GM21360 (cell line): ENCODE measurements around the gene LRRC45.

Source experiments
- ATAC-seq: cut with Tn5 transposase; IDR thresholded peaks from one replicate; pipeline ENCODE4 v1.9.1; 2021; ENCODE audit warnings: mild to moderate bottlenecking, moderate library complexity; ENCODE audit not compliant: unreplicated experiment

The LRRC45 gene

DNA sequence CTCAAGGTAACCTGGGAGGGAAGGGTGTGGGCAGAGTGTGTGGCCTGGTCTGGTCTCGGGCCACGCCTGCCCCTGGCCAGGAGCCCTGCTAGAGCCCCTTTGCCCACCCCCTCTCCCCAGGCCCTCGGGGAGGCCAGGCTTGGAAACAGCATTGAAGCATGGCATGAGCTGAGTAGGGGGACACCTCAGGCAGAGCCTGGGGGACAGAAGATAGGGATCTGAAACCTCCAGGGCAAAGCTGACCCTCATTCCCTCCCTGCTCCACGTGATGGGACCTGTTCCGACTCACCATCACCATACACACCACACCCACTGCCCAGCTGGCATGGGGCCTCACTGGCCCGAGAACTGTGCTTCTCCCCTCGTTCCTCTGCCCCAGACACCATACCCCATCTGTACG, 26.0 kb downstream of the LRRC45 start:
- no peak for ATAC-seq

DNA sequence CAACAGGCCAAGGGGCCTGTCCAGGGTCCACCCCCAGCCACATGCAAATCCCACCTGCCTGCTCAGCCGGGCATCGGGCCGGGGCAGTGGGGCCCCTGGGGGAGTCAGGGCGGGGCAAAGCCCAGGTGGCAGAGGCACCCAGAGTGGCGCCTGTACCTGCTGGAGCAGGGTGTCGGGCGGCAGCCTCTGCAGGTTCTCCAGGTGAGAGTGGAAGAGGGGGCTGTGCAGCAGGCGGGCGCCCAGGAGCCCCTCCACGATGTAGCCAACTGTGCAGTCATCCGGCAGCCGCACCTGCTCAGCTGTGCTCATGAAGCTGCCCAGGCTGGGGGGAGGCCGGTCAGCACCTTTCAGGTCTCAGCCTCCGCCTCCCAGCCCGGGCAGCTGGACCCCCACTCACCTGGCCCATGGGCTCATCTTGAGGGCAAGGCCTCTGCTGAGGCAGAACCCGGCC, 26.4 kb downstream of the LRRC45 start:
- ATAC-seq: no peak

DNA sequence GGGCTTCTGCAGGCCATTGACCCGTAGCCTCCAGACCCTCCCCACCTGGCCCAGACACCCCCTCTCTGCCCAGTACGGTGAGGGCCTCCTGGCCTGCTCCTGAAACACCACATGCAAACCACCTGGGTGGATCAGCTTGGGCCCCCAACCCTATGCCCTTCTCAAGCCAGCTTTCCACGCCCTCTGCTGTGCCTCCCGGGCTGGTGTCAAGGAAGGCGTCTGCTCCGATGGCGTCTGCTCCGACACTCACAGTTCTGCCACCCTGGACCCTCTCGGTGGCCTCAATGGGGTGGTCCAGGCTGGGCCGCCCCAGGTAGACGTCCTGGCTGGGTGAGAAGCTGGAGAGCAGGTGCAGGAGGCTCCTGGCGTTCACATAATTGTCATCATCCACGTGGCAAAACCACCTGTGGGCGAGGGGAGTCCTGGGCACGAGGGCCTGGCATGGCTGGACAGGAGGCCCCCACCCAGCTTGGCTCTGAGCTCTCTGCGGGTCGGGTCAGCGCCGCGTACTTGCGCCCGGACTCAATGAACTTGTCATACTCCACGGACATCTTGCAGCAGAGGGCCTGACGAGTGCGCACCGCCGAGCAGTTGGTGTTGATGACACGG, 27.2 kb downstream of the LRRC45 start:
- ATAC-seq: no peak

DNA sequence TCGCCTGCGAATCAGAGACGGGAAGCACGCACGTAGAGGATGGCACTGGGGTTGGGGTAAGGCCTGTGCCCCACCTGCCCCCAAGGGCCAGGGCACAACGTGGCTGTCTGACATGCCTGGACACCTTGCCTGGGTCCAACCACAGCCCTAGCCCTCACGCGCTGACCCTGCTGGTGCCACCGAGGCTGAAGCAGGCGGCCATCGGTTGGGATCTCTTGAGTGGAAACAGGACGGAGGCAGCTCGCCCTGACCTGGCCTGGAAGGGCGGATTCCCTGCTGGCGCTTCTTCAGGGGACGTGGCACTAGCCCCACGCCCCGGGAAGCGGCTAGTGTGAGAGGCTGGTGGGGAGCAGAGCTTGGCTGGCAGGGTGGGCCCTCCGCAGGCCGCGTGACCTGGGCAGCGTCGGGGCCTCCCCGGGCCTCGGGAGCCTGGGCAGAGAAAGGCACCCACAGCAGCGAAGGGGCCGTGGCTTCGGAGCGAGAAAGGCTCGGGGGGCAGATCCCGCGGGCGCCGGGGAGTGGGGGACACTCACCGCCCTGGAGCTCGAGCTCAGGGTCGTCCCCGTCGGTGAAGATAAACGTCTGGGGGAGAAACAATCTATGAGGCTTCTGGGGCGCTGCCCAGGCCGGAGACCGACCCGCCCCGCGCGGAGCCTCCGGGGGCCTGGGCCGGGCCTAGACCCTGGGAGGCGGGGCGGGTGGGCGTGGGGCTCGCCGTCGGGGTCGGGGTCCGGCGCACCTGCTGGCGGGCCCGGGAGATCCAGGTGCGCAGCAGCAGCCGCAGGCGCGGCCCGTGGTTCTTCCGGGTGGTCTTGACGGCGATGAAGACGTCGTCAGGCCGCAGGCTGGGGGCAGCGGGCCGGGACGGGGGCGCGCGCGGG, 27.9 kb downstream of the LRRC45 start:
- ATAC-seq: no peak

DNA sequence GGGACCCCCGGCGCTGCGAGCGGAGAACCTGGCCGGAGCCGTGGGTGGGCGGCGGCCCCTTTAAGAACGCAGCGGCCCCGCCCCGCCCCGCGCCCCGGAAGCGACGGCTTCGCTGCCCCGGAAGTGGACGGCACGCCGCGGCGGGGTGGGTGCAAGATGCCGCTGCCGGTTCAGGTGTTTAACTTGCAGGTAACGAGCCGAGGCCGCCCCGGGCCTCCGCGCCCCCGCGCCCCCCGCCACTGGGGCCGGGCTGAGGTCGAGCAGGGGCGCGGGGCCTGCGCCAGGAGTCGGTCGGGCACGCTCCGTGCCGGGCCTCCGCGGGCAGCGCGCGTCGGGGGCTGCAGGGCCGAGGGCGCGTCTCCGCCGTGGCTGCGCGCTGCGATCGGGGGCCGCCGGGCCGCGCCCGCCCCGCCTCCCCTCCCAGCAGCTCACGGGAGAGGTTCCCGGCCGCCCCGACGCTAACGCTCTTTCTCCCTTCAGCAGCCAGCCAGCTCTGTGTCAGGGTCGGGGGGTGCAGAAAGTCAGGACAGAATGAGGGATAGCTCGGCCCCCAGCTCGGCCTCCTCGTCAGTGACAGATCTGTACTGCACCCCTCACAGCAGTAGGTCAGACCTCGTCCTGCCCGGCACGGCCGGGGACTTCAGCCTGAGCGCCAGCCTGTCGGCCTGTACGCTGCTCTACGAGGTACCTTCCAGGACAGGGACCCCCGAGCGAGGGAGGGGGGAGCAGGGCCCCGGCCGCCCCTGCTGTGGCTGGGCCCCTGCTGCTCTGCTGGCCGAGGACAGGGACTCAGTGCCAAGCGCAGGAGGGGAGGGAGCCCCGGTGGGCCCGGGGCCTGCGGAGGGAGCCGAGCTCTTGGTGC, 28.9 kb downstream of the LRRC45 start, which contains the start of the genes GPS1 and RFNG:
GPS1 (plus strand) TSS at position 123 of the 862 bp plus-strand sequence; CDS start at position 157, 34 bp downstream.
RFNG (minus strand) TSS at position 36 of the 862 bp plus-strand sequence. CDS start 45 bp downstream, outside the sequence.
- no peak for ATAC-seq

GRCh38 chr17:82052638-82053059, 29.5 kb downstream of the LRRC45 start:
- no peak for ATAC-seq

DNA sequence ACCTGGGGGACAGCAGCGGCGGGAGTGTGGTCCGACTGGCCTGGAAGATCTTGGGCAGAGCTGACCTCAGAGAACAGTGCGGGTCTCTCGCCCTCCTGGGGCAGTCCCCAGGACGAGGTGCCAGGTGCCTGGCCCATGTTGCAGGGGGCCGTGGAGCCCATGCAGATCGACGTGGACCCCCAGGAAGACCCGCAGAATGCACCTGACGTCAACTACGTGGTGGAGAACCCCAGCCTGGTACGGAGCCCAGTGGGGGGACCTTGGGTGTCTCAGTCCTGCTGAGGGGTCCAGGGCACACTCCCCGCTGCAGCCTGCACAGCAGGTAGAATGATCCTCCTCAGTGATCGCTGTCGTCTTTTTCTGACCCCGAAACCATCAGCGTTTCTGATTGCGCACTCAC, 30.0 kb downstream of the LRRC45 start:
- ATAC-seq: no peak

DNA sequence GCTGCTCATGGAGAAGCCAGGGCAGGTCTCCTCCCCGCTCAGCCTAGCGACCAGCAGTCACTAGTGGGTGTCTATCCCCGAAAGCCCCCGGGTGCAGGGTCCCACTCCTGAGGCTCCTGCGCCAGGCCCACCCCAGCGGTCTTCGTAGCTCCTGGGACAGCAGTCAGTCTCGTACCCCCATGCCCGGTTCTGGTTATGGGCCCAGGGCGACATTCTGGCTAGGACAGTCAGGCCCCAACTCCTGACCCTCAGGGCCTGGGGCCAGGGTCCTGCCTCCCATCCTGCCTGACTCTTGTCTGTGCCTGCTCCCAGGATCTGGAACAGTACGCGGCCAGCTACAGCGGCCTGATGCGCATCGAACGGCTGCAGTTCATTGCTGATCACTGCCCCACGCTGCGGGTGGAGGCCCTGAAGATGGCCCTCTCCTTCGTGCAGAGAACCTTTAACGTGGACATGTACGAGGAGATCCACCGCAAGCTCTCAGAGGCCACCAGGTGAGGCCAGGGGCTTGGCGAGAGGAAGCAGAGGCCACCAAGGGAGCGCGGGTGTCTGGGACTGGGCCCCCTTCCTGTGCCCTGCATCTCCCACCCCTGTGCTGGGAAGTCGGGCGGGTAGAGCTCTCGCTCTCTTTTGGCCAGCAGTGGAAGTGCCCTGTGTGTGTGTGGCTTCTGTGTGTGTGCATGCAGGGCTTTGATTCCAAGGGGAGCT, 30.6 kb downstream of the LRRC45 start:
- ATAC-seq: no peak

- ATAC-seq: no peak
These were observed 31.4 kb downstream of the LRRC45 start for GRCh38 chr17:82054351-82055022.

DNA sequence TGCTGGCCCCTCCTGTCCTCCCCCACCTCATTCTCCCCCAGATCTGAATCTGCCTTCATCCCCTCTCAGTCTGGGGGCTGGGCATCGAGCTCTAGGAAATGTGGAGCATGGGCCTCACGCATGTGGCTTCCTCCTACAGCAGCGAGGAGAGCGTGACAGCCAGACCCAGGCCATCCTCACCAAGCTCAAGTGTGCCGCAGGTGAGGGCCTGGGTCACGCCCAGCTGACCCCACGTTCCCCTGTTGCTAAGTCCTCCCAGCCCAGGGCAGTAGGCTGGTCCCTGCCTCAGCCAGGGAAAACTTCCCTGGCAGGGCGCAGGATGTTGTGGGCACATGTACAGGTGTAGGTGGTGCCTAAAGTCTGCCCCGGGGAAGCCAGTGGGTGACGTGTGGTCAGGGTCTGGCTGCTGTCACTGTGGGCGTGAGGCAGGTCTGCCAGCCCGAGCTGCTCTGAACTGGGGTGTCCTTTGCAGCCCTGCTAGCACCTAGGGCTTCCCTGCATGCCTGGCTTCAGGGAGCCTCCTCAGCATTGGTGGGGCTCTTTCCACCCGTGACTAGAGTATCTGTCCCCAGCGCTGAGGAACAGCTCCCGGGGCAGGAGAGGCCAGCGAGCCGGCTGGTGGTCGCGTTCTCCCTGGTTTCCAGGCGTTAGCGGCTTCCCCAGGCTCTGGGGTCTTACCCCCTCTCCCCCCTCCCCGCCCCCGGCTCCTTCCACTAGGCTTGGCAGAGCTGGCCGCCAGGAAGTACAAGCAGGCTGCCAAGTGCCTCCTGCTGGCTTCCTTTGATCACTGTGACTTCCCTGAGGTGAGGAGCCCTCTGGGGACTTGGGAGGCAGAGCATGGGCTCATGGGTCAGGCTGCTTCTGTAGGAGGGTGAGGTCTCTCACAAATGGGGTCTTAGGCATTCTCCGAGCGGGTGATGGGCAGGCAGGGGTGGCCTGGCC, 32.2 kb downstream of the LRRC45 start:
- no peak for ATAC-seq

DNA sequence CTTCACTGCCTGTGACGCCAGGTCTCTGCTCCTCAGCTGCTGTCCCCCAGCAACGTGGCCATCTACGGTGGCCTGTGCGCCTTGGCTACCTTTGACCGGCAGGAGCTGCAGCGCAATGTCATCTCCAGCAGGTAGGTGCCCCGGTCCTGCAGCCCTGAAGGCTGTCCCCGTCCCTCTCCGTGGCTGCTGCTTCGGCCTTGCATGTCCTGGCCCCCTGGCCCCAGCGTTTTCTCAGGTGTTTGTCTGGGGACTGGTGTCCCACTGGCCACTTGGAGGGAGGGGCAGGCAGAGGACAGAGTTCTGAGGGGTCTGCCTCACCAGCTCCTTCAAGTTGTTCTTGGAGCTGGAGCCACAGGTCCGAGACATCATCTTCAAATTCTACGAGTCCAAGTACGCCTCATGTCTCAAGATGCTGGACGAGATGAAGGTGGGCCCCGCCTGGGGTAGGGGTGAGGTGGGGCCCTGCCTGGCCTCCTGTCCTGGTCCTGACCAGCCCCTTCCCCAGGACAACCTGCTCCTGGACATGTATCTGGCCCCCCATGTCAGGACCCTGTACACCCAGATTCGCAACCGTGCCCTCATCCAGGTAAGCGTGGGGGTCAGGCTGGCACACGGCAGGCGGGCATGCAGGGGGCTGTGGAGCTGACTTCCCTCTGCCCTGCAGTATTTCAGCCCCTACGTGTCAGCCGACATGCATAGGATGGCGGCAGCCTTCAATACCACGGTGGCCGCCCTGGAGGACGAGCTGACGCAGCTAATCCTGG, 33.0 kb downstream of the LRRC45 start:
- no peak for ATAC-seq

- ATAC-seq: no peak
These were observed 33.9 kb downstream of the LRRC45 start for GRCh38 chr17:82056729-82057621.

GRCh38 chr17:82058230-82058854, 35.2 kb downstream of the LRRC45 start:
- ATAC-seq: no peak

GRCh38 chr17:82058855-82059249, 35.7 kb downstream of the LRRC45 start:
- ATAC-seq: no peak

DNA sequence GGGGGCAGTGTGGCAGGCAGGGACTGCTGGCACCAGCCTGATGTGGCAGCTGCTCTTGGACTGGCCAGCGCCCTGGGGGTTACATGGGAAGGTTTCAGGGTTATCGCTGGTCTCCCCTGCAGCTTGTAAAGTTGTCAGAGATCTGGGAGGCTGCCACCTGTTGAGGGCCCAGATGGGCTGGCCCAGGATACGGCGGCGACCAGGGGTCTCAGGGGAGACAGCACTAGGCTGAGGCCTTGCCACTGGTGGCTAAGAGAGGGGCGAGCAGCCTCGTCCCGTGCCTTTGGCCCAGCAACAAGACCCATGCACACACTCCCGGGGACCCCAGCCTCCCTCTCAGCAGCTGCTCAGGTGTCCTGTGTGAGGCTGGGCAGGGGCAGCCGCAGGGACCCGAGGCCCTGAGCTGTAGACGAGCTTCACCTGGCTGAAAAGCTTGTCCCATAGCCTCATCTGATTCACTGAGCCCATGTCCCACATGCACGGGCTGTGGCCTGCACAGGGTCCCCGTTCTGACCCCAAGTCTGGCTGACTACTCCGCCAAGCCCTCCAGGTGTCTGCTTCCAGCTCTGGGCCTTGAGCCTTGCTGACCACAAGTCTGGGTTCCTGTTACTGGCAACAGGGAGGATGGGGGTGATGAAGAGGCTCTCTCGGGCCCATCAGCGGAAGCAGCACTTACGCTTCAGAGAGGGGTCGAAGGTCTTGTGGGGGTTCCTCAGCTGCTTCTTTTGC, 36.3 kb downstream of the LRRC45 start:
- no peak for ATAC-seq

GRCh38 chr17:82060001-82060380, 36.9 kb downstream of the LRRC45 start:
- no peak for ATAC-seq
